IPS-NIHi11 (cell line): ENCODE results near the gene EBF4.

ENCODE experiments used
- DNase-seq: peaks from one replicate; pipeline ENCODE4 v3.0.0; 2012; ENCODE audit warnings: mixed read lengths, low spot score

EBF4 gene

GRCh38 chr20:2700913-2701620 lies 8.5 kb downstream of the EBF4 start:
- no peak for DNase-seq

- peak; percentile 68 for DNase-seq
Measured at GRCh38 chr20:2701671-2702081, 9.1 kb downstream of the EBF4 start.

GRCh38 chr20:2703716-2704475 lies 11.3 kb downstream of the EBF4 start:
- DNase-seq: no peak

- peak; percentile 63 for DNase-seq
Measured at GRCh38 chr20:2705931-2706645, 13.5 kb downstream of the EBF4 start.

GRCh38 chr20:2706688-2707352 lies 14.2 kb downstream of the EBF4 start:
- DNase-seq: no peak

GRCh38 chr20:2707353-2708072 lies 14.9 kb downstream of the EBF4 start:
- DNase-seq: no peak

GRCh38 chr20:2708073-2708415 lies 15.5 kb downstream of the EBF4 start:
- no peak for DNase-seq

GRCh38 chr20:2708665-2709064 lies 16.1 kb downstream of the EBF4 start:
- no peak for DNase-seq

- no peak for DNase-seq
Measured at GRCh38 chr20:2709205-2709981, 16.8 kb downstream of the EBF4 start.

GRCh38 chr20:2713285-2713684 lies 20.7 kb downstream of the EBF4 start:
- no peak for DNase-seq

GRCh38 chr20:2729251-2729713 lies 36.7 kb downstream of the EBF4 start:
- no peak for DNase-seq

- DNase-seq: no peak
Measured at GRCh38 chr20:2729791-2730190, 37.2 kb downstream of the EBF4 start.

GRCh38 chr20:2734899-2735298 lies 42.3 kb downstream of the EBF4 start:
- no peak for DNase-seq

GRCh38 chr20:2736441-2736840 lies 43.9 kb downstream of the EBF4 start:
- no peak for DNase-seq

GRCh38 chr20:2738331-2739041 lies 45.9 kb downstream of the EBF4 start:
- no peak for DNase-seq

- DNase-seq: no peak
Measured at GRCh38 chr20:2739042-2739398, 46.4 kb downstream of the EBF4 start.

- no peak for DNase-seq
Measured at GRCh38 chr20:2740702-2741101, 48.1 kb downstream of the EBF4 start.

GRCh38 chr20:2741463-2741862 lies 48.9 kb downstream of the EBF4 start:
- no peak for DNase-seq

- DNase-seq: no peak
Measured at GRCh38 chr20:2741881-2742280, 49.3 kb downstream of the EBF4 start.

GRCh38 chr20:2742431-2742830 lies 49.9 kb downstream of the EBF4 start:
- DNase-seq: no peak
